DMS153 (cell line): ENCODE results near the gene NPIPA7.
"Not testable (repeated sequence)": the region's sequence is repeated elsewhere in the genome, so short reads cannot be mapped to it uniquely, and the experiment has no call there.

Source experiments
- DNase-seq: peaks from one replicate; lab custom pipeline; 2025; lab: John Stamatoyannopoulos, UW

NPIPA7 gene

GRCh38 chr16:16378840-16379239 is at the start of gene NPIPA7:
Gene NPIPA7 (plus strand): TSS chr16:16379140. CDS start chr16:16379245, 105 bp downstream.
- not testable (repeated sequence) for DNase-seq

- not testable (repeated sequence) for DNase-seq
Measured at GRCh38 chr16:16331466-16331865, 47.5 kb upstream of the NPIPA7 start.

- not testable (repeated sequence) for DNase-seq
Measured at GRCh38 chr16:16357556-16357955, 21.4 kb upstream of the NPIPA7 start.

- not testable (repeated sequence) for DNase-seq
Measured at GRCh38 chr16:16358539-16359240, 20.2 kb upstream of the NPIPA7 start.

- not testable (repeated sequence) for DNase-seq
Measured at GRCh38 chr16:16363595-16363994, 15.3 kb upstream of the NPIPA7 start.

GRCh38 chr16:16364100-16364499 is 14.8 kb upstream of the NPIPA7 start:
- DNase-seq: not testable (repeated sequence)

GRCh38 chr16:16364701-16365100 is 14.2 kb upstream of the NPIPA7 start:
- not testable (repeated sequence) for DNase-seq

GRCh38 chr16:16365319-16365718 is 13.6 kb upstream of the NPIPA7 start:
- DNase-seq: not testable (repeated sequence)

GRCh38 chr16:16365851-16366250 is 13.1 kb upstream of the NPIPA7 start:
- not testable (repeated sequence) for DNase-seq

GRCh38 chr16:16366552-16367284 is 12.2 kb upstream of the NPIPA7 start:
- DNase-seq: not testable (repeated sequence)

GRCh38 chr16:16367285-16367628 is 11.7 kb upstream of the NPIPA7 start:
- DNase-seq: not testable (repeated sequence)

GRCh38 chr16:16369081-16369856 is 9.7 kb upstream of the NPIPA7 start:
- DNase-seq: not testable (repeated sequence)

- not testable (repeated sequence) for DNase-seq
Measured at GRCh38 chr16:16371136-16371735, 7.7 kb upstream of the NPIPA7 start.

- not testable (repeated sequence) for DNase-seq
Measured at GRCh38 chr16:16374192-16374591, 4.7 kb upstream of the NPIPA7 start.

GRCh38 chr16:16399685-16400084 is 20.7 kb downstream of the NPIPA7 start:
- not testable (repeated sequence) for DNase-seq

GRCh38 chr16:16402333-16402732 is 23.4 kb downstream of the NPIPA7 start:
- not testable (repeated sequence) for DNase-seq

- DNase-seq: not testable (repeated sequence)
Measured at GRCh38 chr16:16404283-16404682, 25.3 kb downstream of the NPIPA7 start.

- not testable (repeated sequence) for DNase-seq
Measured at GRCh38 chr16:16405421-16405820, 26.5 kb downstream of the NPIPA7 start.

- not testable (repeated sequence) for DNase-seq
Measured at GRCh38 chr16:16408430-16408829, 29.5 kb downstream of the NPIPA7 start.

- not testable (repeated sequence) for DNase-seq
Measured at GRCh38 chr16:16413773-16414172, 34.8 kb downstream of the NPIPA7 start.

- DNase-seq: not testable (repeated sequence)
Measured at GRCh38 chr16:16417071-16417470, 38.1 kb downstream of the NPIPA7 start.
